IMR-90 (cell line): ENCODE data around the gene BCL2L13. TPM values are rescaled to one million over a fixed set of nuclear protein-coding genes. Genes with fewer than 3 reads are reported as not detected.

Source experiments
- ATAC-seq: fragments of 200-7000 bp; cut with Tn5 transposase; 2 replicates; pipeline ENCODE4 v1.9.1; 2020; ENCODE audit warnings: low read depth, mild to moderate bottlenecking, moderate library complexity
- BruUV-seq: library from RNA; stranded (reverse); fragments of 400-500 nt; replicated peaks from 2 replicates; lab custom pipeline; 2021; lab: Mats Ljungman, UMichigan
- CTCF ChIA-PET: fragments of 300-600 bp; formaldehyde crosslinking; extraction: SDS; loops from one replicate; lab custom pipeline; 2021; ENCODE audit warnings: antibody characterized with exemption; lab: Yijun Ruan, JAX
- POLR2A ChIA-PET: fragments of 300-600 bp; sonication (Branson Sonifier 250); formaldehyde crosslinking; loops from one replicate; lab custom pipeline; 2022; ENCODE audit warnings: antibody characterized with exemption; ENCODE audit not compliant: unreplicated experiment; lab: Charles Lee
- DNase-seq: peaks from one replicate; pipeline ENCODE4 v3.0.0; 2013
- H2AFZ ChIP-seq: replicated peaks from 2 replicates; pipeline ENCODE3; 2013; ENCODE audit warnings: low read length, mild to moderate bottlenecking; ENCODE audit not compliant: poor library complexity
- H2AK5ac ChIP-seq: 2 replicates; pipeline ENCODE4 v1.6.1; 2013; ENCODE audit warnings: low read depth, low read length, inconsistent platforms
- H2AK9ac ChIP-seq: replicated peaks from 2 replicates; pipeline ENCODE3; 2013; ENCODE audit warnings: mild to moderate bottlenecking, low read depth, low read length, moderate library complexity; ENCODE audit not compliant: poor library complexity
- H2BK120ac ChIP-seq: 2 replicates; pipeline ENCODE4 v1.6.1; 2013; ENCODE audit warnings: low read depth, low read length, inconsistent platforms
- H2BK15ac ChIP-seq: 3 replicates; pipeline ENCODE4 v1.6.1; 2013; ENCODE audit warnings: low read depth, low read length, inconsistent platforms
- H2BK20ac ChIP-seq: 2 replicates; pipeline ENCODE4 v1.6.1; 2013; ENCODE audit warnings: low read depth, mild to moderate bottlenecking, inconsistent platforms, low read length, moderate library complexity
- H2BK5ac ChIP-seq: 2 replicates; pipeline ENCODE4 v1.6.1; 2013; ENCODE audit warnings: mild to moderate bottlenecking, low read depth, low read length, inconsistent platforms; ENCODE audit not compliant: poor library complexity, severe bottlenecking
- H3K14ac ChIP-seq: replicated peaks from 2 replicates; pipeline ENCODE4 v1.6.1; 2013; ENCODE audit warnings: low read depth, low read length, inconsistent platforms
- H3K18ac ChIP-seq: 2 replicates; pipeline ENCODE4 v1.6.1; 2013; ENCODE audit warnings: low read depth, low read length, control low read depth
- H3K23ac ChIP-seq: 2 replicates; pipeline ENCODE4 v1.6.1; 2013; ENCODE audit warnings: low read depth, low read length, inconsistent platforms
- H3K27ac ChIP-seq: 2 replicates; pipeline ENCODE4 v1.5.1; 2013; ENCODE audit warnings: mild to moderate bottlenecking, control low read depth, low read length; ENCODE audit not compliant: insufficient read depth
- H3K27me3 ChIP-seq: 2 replicates; pipeline ENCODE4 v1.6.1; 2013; ENCODE audit warnings: low read length; ENCODE audit not compliant: control insufficient read depth, insufficient read depth
- H3K36me3 ChIP-seq: 2 replicates; pipeline ENCODE4 v1.6.1; 2013; ENCODE audit warnings: low read length, mixed read lengths; ENCODE audit not compliant: control insufficient read depth, insufficient read depth
- H3K4ac ChIP-seq: 2 replicates; pipeline ENCODE4 v1.6.1; 2013; ENCODE audit warnings: low read depth, low read length, inconsistent platforms
- H3K4me1 ChIP-seq: 2 replicates; pipeline ENCODE4 v1.6.1; 2013; ENCODE audit warnings: low read length, mixed read lengths; ENCODE audit not compliant: control insufficient read depth, insufficient read depth
- H3K4me2 ChIP-seq: 2 replicates; pipeline ENCODE4 v1.6.1; 2013; ENCODE audit warnings: low read depth, mild to moderate bottlenecking, control low read depth, low read length, moderate library complexity
- H3K4me3 ChIP-seq: 2 replicates; pipeline ENCODE4 v1.5.1; 2013; ENCODE audit warnings: low read depth, mild to moderate bottlenecking, control low read depth, low read length, moderate library complexity; ENCODE audit not compliant: insufficient read depth
- H3K56ac ChIP-seq: 2 replicates; pipeline ENCODE4 v1.6.1; 2013; ENCODE audit warnings: low read length, inconsistent platforms; ENCODE audit not compliant: insufficient read depth; ENCODE audit errors: extremely low read depth
- H3K79me1 ChIP-seq, 2 experiments: 2 replicates each; pipeline ENCODE4 v1.6.1; 2013; ENCODE audit warnings: low read length in 2 of 2, inconsistent platforms in 1 of 2, low read depth in 1 of 2
- H3K9ac ChIP-seq: 2 replicates; pipeline ENCODE4 v1.6.1; 2013; ENCODE audit warnings: low read depth, low read length, control low read depth
- H3K9me1 ChIP-seq: 2 replicates; pipeline ENCODE4 v1.6.1; 2013; ENCODE audit warnings: low read length, inconsistent platforms; ENCODE audit not compliant: insufficient read depth
- H3K9me3 ChIP-seq: 2 replicates; pipeline ENCODE4 v1.6.1; 2013; ENCODE audit warnings: low read length; ENCODE audit not compliant: control insufficient read depth, insufficient read depth
- H4K20me1 ChIP-seq: 2 replicates; pipeline ENCODE4 v1.6.1; 2013; ENCODE audit warnings: low read length, inconsistent platforms; ENCODE audit not compliant: insufficient read depth
- H4K5ac ChIP-seq: 2 replicates; pipeline ENCODE4 v1.6.1; 2013; ENCODE audit warnings: mild to moderate bottlenecking, low read depth, low read length, control low read depth
- H4K8ac ChIP-seq, 2 experiments: 2 replicates each; pipeline ENCODE4 v1.6.1; 2013; ENCODE audit warnings: low read depth in 2 of 2, low read length in 2 of 2, control low read depth in 1 of 2, inconsistent platforms in 1 of 2
- H4K91ac ChIP-seq: 2 replicates; pipeline ENCODE4 v1.6.1; 2013; ENCODE audit warnings: low read depth, low read length, inconsistent platforms; ENCODE audit not compliant: insufficient read depth
- CEBPB ChIP-seq: IDR thresholded peaks from 2 replicates; pipeline ENCODE4 v1.6.1; 2012; ENCODE audit warnings: low read depth, low read length, improper control_type of control experiment
- CTCF ChIP-seq: conservative IDR thresholded peaks from 2 replicates; pipeline ENCODE4 v1.5.1; 2012; ENCODE audit warnings: mild to moderate bottlenecking, low read depth, low read length, improper control_type of control experiment
- ELK1 ChIP-seq: fragments of 150-350 bp; IDR thresholded peaks from 2 replicates; pipeline ENCODE4 v1.6.1; 2016; ENCODE audit warnings: low read depth, mild to moderate bottlenecking, low read length, moderate library complexity, borderline replicate concordance
- FOS ChIP-seq: fragments of 150-350 bp; IDR thresholded peaks from 2 replicates; pipeline ENCODE4 v1.6.1; 2016; ENCODE audit warnings: low read depth, low read length
- MAFK ChIP-seq: IDR thresholded peaks from 2 replicates; pipeline ENCODE4 v1.6.1; 2012; ENCODE audit warnings: low read depth, low read length, improper control_type of control experiment
- NFE2L2 ChIP-seq: fragments of 150-350 bp; IDR thresholded peaks from 2 replicates; pipeline ENCODE4 v1.6.1; 2016; ENCODE audit warnings: low read depth, mild to moderate bottlenecking, low read length
- WGBS, 2 experiments: methylation state at CpG; one replicate each; pipeline versions ENCODE4 v1.1.5 to v1.1.7; 2013; ENCODE audit warnings: missing lambda C conversion rate in 2 of 2; ENCODE audit not compliant: insufficient read length in 1 of 2; ENCODE audit errors: extremely low coverage in 2 of 2; 5-methylcytosine and 5-hydroxymethylcytosine counted together
- dilution Hi-C: fragments of 300-500 bp; cut with HindIII; formaldehyde crosslinking; loops from one replicate; pipeline ENCODE4 v1.14.3; 2018; ENCODE audit warnings: low sequenced_read_pairs; ENCODE audit not compliant: unreplicated experiment
- in situ Hi-C: fragments of 300-500 bp; cut with MboI; formaldehyde crosslinking; loops from 3 replicates; pipeline ENCODE4 v1.14.3; 2019; ENCODE audit warnings: low sequenced_read_pairs, inconsistent platforms, mixed read lengths
- intact Hi-C: fragments of 100-400 bp; cut with micrococcal nuclease; formaldehyde crosslinking; loops from 2 replicates; pipeline ENCODE4 v1.10.0; 2022
- polyA plus RNA-seq, 3 experiments: library from polyadenylated mRNA; depleted of rRNA; stranded (reverse); fragments of >200 nt; gene quantifications; 2 replicates each; pipeline ENCODE4 v1.2.3, GENCODE V29; 2012; ENCODE audit warnings: low replicate concordance in 1 of 3
- total RNA-seq: library from RNA; depleted of rRNA; stranded (reverse); fragments of >200 nt; gene quantifications from 2 replicates; pipeline ENCODE4 v1.2.3, GENCODE V29; 2012

Gene BCL2L13
- total and polyA plus RNA-seq, 2 of the 4 experiments (the other 2 are of a cell fraction): 42.6 to 86.7 TPM

- no peak overlapping the region for H4K5ac ChIP-seq
- ChIA-PET POLR2A (no interaction called here), CTCF (interaction anchor here (0.7 kb wide), 1 partner anchor 24 kb away, joined by 3 read pairs; no protein-coding TSS in a partner anchor)
- intact Hi-C loops: loop anchor here (5.0 to 10.0 kb wide), 2 partner anchors 75 to 138 kb away; partner anchors contain the start of gene BCL2L13
- peaks cover 21 to 54% of the 10 kb centered on the region in 2 experiments for H3K79me1 ChIP-seq
- no peak overlapping the region for H2AK9ac ChIP-seq
- DNase-seq (peak; percentile 77), ATAC-seq (peak; percentile 42)
- no peak overlapping the region for H3K56ac ChIP-seq
- no peaks in the 10 kb centered on the region for H3K27me3 ChIP-seq
- H2BK5ac ChIP-seq: peak overlapping the region; percentile 46
- H3K18ac ChIP-seq: no peak overlapping the region
- dilution Hi-C loops: no loop called here
- H3K4me2 ChIP-seq: peak overlapping the region; percentile 54; the same call in 1 of the 2 replicates
- no peak overlapping the region for H3K4me3 ChIP-seq
- no peaks in the 10 kb centered on the region for H3K9me3 ChIP-seq
- no peak overlapping the region for H2BK120ac ChIP-seq
- H2AFZ ChIP-seq: no peak overlapping the region
- no peak overlapping the region for H3K4ac ChIP-seq
- 0 out of 2 replicates have a peak, but pooled peaks cover 4% of the 10 kb centered on the region for H4K20me1 ChIP-seq
- no peak overlapping the region for H3K23ac ChIP-seq
- in situ Hi-C loops: no loop called here
- H3K9me1 ChIP-seq: peaks cover 5% of the 10 kb centered on the region; the same call in 1 of the 2 replicates
- no peak overlapping the region for H3K9ac ChIP-seq
- TF ChIP-seq MAFK (no peak), CEBPB (no peak), NFE2L2 (no peak), ELK1 (no peak), CTCF (no peak), FOS (peak; percentile 72)
- no peak overlapping the region for H3K14ac ChIP-seq
- no peak overlapping the region; a peak in 1 of 4 replicates for H4K8ac ChIP-seq
- no peak overlapping the region for H2AK5ac ChIP-seq
- H3K27ac ChIP-seq: no peak overlapping the region
- no peak overlapping the region for H2BK15ac ChIP-seq
- peaks cover 14% of the 10 kb centered on the region for H3K4me1 ChIP-seq
- no TSS peak for BruUV-seq
- WGBS, 2 experiments: no CpG with 5 or more reads among the region's 2 CpGs
- no peak overlapping the region for H2BK20ac ChIP-seq
- H4K91ac ChIP-seq: no peak overlapping the region
- peaks cover 5% of the 10 kb centered on the region; the same call in 1 of the 2 replicates for H3K36me3 ChIP-seq
These were observed 73.9 kb downstream of the BCL2L13 start for GRCh38 chr22:17712441-17712840.
